Tongue (tissue), 2 donors: ENCODE measurements around the gene AMOTL2. TPM values are rescaled to one million over a fixed set of nuclear protein-coding genes. Genes with fewer than 3 reads are reported as not detected.

Experiments
- DNase-seq: peaks from one replicate; pipeline ENCODE4 v3.0.0-alpha.2; 2015
- total RNA-seq: library from RNA; depleted of rRNA; stranded (reverse); fragments of >200 nt; gene quantifications from one replicate; pipeline ENCODE4 v1.2.3, GENCODE V29; 2014

Gene AMOTL2
- total RNA-seq, 1 donor from 2014 or later, result 77.2 TPM

DNA sequence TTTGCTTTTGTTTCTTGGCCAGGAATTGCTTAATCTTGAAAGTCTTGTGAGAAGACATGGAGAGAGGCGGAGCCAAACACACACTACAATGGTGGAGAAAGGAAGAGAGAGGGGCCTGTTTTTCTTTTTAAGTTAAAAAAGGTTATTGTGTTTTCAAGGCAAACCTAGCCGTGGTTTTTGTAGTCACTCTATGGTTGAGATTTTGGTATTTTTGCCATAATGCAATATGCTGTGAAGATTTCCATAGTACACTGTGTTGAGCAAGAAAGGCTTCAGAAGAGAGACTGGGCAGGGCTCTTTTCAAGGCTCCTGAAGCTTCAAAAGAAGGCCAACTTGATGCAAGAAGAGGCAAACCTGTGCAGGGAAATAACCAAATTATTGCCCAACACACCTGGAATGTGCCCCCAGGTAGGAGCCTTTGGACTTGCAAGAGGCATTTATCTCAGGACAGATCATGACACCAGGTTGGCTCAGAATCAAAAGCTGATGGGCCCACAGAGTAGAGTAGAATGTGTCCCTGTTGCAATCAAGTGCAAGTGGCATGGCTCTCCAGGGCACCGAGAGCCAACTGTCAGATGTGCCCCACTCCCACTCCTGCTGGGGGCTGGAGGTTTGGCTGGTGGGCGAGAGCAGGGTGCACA, 22.1 kb downstream of the AMOTL2 start:
- DNase-seq, result no peak

DNA sequence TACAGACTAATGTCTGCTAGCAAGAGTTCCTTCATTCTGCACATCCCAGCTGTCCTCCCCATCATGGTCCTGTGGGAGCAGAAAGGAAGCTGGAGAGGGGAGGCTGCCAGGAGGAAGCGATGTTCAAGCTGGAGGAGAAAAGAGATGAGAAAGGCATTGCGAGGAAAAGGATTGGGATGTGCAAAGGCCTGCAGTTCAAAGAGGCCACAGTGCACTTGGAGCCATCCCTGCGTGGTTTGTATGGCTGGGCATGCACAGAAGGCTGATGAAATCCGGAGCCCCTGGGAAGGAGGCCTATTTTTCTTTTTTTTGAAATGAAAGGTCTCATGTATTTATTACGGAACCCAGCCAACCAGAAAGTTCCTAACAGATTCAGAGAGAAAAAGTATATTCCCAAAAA, 22.8 kb downstream of the AMOTL2 start:
- DNase-seq, result no peak

DNA sequence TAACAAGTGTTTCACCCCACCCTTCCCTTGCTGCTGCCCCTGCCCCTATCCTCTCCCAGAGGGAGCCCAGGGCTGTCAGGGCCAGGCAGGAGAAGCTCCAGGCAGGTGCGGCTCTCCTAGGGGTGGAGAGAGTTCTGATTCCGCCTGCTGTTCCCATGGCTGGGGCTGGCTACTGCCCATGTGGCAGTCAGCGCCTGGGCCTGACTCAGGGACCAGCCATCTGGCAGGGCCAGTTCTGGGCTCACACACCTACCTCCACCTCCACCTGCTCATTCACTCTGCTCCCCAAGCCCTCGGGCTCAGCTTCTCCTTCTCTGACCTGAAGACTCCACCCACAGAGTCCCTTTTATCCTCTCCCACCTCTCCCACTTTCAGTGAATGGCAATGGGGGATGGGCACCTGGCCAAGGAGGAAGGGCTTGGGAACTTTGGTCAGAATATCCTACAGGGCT, 23.4 kb downstream of the AMOTL2 start:
- no peak for DNase-seq

DNA sequence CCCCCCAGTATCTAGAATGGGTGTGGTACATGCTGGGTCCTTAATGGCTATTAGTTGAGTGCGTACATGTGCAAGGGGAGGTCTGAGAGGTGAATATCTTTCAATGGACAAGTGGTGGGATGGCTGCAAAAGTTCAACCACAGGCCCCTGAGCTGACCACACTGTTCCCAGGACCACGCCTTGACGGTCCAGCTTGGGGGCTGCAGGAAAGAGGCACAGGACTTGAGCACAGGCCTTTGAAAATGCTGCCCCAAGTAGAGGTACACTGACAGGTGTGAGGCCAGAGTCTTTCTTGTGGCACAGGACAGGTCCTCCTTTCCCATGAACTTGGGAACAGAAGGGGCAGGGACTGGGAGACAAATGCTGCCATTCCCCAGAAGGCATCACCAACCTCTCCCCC, 24.0 kb downstream of the AMOTL2 start:
- DNase-seq, result no peak

DNA sequence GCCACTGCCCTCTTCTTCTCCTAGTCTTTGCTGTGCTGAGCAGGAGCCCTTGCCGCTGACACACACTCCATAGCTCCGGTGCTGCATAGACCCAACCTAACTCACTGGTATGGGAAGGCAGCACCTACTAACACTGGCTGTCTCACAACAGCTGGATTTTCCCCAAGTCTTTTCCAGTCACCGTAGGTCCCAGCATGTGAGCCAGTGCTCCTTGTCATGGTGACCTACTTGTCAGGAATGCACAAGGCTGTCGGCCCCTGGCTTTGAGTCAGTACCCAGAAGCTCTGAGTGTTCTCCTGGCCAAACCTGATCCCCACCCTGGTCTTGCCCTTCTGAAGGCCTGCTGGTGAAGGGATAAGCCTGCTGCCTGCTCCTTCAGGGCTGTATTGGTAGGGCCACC, 25.7 kb downstream of the AMOTL2 start:
- DNase-seq, result no peak

DNA sequence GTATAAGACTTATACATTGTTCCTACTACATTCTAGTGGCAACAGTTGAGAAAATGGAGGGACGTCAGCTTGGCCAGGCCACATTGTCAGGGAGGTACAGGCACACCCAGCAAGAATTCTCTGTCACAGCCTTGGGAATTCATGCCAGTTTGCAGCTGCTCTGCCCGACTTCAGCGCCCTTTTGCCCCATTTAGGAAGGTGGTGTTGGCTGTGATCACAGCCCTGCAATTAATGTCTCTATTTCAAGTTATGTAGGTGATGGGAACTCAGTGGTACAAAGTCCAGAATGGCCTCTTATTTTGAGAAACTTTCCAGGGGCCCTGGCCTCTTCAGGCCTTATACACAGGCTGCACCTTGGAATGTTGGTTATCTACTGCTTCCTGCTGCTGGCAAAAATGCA, 26.7 kb downstream of the AMOTL2 start:
- DNase-seq, result no peak

DNA sequence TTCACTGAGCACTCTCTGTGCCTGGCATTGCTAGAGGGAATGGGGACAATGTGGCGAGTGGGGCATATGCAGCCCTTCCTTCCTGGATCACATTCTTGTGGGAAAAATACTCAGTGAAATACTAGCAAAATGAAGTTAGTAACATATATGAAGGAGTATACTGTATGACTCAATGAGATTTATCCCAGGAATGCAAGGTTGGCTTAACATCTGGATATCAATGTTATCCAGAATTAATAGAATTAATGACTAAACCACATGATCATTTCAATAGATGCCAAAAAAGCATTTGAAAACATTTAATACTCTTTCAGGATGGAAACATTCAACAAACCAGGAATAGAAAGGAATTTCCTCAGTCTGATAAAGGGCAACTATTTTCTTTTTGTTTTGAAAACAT, 27.5 kb downstream of the AMOTL2 start:
- no peak for DNase-seq

DNA sequence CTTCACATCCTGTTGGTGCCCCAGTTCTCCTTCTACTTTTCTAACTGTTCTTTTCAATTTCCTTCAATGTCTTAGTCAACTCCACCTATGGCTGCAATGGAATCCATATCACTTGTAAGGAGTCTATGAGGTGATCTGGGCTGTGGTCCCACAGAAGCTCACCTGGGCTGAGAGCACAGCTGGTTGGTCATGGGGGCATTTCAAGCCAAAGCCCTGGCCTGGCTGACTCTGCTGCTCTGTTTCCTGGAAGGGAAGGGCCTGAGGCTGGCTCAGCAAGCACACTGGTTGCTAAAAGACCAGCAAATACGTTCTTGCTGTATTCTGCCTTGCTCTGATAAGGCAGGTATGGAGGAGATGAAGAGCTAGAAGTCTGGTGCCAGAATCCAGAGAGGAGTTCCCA, 29.0 kb downstream of the AMOTL2 start:
- DNase-seq, result no peak

DNA sequence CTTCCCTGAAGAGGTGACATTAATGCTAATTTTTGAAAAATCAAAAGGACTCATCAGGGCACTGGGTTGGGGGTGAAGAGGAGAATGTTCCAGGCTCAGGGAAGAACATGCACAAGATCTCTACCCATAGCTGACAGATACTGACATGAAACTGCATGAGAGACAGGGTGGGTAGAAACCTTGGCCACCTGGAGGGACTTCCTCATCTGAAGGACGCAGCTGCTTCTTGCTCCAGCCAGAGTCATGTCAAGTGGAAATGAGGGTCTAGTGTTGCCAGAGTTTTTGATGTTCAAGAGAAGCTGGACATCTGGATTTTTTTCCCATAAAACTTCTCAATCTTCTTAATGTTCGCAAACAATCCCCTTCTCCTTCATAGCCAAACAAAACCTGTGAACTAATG, 29.7 kb downstream of the AMOTL2 start:
- DNase-seq, result no peak

DNA sequence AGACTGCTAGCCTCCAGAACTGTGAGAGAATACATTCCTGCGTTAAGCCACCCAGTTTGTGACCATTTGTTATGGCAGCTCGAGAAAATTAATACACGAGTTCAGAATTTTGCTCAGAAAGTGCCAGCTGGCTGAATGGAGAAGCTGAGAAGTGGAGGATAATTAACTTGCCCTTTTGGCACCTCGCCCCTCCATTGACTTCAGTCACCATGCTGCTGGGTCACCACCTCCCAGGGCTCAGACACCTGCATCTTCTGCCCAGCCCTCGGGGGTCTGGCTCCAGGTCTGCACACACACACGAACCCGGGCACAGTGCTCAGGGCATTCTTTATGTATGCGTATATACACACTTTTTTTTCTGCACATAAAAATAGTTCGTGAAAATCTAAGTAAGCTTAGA, 32.0 kb downstream of the AMOTL2 start:
- no peak for DNase-seq

DNA sequence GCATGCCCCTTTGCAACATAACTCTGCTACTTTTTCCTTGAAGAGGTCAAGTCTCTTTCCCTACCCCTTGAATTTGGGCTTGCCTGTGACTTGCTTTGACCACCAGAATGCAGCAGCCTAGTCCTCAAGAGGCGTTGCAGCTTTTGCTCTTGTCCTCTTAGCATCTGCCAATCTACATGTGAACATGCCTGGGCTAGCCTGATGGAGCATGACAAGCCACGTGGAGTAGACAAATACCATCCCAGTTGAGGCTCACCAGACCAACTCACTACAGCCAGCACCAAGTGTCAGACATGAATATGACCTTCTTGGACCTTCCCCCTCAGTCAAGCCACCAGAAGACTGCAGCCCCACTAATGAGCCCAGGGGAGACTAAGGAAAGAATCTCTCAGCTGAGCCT, 32.9 kb downstream of the AMOTL2 start:
- no peak for DNase-seq

DNA sequence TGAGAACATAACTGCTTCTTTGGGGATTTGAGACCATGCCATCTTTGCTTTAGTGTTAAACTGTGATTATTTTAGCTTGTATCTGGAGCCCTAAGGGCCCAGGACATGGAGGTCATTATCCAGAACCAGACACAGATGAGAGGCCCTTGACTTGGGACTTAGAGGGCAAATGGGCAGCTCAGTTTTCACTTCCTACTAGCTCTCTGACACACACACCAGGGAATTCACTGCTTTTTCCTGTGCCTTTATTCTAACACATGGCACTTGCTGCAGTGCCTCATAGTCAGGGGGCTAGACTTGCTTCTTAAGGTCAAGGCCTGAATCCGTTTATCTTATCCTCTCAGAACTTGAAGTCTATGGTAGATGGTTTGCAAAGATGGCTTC, 33.3 kb downstream of the AMOTL2 start:
- no peak for DNase-seq

DNA sequence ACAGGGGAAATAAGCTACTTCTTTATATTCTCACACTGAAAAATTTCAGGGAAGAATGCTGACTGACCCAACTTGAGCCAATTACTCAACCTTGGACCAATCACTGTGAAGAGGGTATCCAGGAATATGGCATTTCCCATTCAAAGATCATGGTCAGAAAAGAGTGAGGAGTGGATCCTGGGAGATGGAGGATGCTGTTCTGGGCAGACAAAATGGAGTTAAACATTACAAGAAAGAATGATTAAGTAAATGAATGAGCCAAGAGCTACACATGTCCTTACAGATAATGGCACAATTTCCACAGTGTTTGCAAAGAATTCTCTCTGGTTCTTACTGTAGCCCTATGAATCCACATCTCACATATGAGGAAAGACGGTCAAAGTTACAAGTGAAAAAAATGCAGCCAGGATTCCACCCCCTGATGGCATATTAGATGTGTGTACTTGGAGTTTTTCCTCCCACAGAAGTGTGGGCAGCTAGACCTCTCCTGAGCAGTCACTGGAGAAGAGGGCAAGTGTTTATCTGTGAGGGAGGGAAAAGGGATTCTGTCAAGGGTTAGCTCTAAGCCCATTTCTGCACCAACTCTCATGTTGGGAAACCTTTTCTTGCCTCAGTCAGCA, 33.8 kb downstream of the AMOTL2 start:
- DNase-seq, result no peak

DNA sequence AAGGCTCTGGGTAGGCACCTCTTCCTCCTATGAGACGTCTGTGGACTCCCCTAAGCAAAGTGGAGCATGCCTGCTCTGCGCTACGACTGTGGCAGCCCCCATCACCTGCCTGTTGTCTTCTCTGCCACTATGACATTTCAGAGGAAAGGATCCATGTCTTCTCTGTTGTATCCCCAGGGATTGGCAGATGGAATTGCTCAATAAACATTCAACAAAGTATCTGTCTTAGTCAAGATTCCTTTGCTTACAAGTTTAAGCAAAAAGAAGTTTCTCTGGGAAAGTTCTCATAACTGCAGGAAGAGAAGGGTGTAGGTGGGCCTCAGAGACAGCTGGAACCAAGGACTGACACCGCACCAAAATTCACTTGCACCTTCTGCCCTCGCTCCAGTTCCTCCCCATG, 34.3 kb downstream of the AMOTL2 start:
- DNase-seq, result no peak

DNA sequence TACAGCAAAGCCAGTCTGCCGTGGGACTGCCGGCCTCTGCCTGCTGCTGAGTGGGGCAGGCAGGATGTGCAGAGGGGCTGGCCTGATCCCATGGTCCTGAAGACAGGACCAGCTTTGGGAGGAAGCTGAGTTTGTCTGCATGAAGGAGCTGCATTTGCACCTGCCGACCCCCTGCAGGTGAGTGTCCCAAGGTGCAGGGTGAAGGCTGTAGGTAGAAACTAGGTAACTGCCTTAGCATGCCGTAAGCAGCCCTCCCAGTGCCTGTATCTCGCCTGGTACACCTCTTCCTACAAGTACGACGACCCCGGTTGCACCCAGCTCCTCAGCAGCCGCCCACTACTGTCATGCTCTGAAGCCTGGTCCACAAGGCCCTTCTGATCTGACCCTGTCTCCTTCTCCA, 34.9 kb downstream of the AMOTL2 start:
- DNase-seq, result no peak

DNA sequence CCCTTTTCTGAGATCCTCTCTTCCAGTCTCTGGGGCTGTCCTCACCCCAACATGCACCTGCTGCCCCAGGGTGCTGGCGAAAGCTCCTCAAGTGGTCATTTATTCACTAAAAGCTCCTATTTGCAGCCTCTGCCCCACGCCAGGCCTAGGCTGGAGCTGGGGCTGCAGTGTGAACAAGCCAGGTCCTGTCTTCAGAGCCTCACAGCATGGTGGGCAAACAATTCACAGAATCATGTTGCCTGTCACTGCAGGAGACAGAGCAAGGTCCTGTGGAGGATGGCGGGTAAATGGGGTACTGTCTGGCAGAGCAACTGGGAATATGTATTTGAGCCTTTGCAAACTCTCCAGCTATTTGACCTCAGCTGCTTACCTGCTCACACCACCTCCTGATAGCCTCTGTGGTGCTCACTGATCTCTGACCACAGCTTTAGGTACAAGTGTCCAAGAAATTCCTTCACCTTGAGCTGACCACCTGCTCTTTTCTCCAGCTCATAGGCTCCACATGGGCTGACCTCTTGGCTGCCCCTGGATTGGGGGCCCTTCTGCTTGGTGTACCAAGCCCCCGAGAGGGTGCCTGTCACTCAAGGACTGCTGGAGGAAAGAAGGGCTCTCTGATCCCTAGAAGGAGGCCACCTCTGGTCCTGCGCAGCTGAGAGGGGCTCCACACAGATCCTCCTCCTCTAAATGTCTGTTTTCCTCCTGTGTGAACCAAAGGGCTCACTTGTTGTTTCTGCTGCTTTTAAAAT, 35.6 kb downstream of the AMOTL2 start:
- no peak for DNase-seq

DNA sequence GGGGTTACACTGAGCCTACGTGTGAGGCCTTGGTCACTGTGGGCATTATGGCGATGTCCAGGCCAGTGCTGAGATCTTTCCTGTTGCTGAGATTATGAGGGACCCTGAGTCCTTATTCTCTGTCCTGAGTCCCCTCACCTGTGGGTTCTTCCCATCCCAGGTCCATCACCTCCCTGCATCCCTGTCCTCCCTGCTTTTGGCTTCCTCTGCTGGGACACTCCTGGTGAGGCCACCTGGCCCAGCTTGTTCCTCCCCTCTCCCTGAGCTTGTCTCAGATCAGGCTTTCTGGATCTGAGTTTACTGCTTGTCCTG, 36.1 kb downstream of the AMOTL2 start:
- no peak for DNase-seq

DNA sequence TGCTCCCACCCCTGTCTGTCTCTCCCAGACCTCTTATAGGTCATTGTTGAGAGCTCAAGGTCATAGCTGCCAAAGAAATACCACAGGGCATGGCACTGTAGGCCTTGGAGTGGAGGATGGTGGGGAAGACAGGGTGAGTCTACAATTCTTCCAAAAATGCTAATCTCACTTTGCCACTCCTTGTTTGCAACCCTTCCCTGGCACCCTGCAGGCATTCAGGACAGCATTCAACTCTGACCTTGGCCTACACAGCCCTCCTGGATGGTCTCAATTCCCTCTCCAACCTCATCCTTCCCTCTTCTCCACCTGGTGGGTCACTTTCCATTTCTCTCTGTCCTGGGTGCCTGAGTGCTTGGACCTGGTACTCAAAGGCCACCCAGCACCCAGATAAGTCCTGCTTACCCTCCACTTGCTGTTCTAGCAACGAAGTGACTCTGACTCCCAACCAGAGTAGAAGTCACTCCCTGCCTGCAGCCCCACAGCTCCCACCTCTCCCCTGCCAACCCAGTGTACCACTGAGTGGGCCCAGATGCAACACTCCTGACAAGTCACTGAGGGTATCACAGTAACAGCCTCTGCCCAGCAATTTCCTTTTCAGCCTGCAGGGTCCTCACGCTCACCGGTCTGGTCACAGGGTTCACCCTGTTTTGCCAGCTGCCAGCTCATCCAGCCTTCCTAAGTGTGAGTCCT, 36.6 kb downstream of the AMOTL2 start:
- DNase-seq, result no peak

DNA sequence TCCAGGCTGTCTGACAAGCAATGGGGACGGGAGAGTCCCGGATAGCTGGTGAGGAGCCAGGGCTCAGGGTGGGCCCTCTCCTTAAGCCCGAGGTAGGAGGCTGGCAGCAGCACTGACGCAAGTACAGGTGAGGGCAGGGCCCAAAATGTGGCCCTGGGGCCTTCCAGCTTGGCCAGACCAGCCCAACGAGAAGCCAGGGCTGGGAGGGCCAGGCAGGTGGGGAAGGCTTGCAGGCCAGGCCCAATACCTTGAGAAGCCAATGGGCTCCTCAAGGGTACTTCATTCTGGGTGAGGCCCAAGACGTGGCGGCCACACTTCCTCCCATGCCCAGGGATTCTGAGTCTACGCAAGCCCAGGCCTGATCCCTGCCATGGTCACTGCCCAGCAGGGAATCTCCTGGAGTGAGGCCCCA, 37.2 kb downstream of the AMOTL2 start:
- no peak for DNase-seq

DNA sequence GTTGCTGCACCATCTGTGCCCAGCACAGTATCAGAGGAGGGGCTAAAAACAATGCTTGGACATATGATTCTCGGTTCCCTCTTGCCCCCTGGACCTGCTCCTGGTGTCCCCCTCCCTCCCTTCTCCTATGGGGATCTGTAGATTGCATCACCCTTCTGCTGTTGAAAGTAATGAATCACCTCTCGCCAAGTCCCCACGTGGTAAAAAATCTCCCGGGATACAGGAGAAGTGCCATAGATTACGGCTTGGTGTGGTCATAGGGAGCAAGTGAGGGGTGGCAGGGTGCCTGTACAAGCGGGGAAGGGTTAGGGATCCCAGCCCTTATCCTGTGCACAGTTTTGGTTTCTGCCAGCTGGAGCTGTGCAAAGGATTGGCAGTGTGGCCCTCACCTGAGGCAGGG, 37.7 kb downstream of the AMOTL2 start:
- DNase-seq, result no peak

DNA sequence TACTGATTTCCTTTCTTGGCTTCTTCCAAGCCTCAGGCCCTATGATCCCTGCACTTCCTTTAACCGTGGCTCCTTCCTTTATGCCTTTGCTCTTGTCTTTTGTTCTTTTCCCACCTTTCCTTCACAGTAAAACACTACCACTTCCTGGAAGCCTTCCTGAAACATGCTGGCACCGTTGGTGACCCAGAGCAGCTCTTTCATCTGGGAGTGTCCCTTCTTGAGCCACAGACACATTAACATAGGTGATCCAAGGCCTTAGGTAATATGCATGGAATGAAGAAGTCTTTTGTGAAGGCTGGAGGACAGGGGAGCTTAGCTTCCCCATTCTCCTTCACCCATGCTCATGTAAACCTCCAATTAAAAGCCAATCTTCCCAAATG, 39.4 kb downstream of the AMOTL2 start:
- DNase-seq, result no peak

DNA sequence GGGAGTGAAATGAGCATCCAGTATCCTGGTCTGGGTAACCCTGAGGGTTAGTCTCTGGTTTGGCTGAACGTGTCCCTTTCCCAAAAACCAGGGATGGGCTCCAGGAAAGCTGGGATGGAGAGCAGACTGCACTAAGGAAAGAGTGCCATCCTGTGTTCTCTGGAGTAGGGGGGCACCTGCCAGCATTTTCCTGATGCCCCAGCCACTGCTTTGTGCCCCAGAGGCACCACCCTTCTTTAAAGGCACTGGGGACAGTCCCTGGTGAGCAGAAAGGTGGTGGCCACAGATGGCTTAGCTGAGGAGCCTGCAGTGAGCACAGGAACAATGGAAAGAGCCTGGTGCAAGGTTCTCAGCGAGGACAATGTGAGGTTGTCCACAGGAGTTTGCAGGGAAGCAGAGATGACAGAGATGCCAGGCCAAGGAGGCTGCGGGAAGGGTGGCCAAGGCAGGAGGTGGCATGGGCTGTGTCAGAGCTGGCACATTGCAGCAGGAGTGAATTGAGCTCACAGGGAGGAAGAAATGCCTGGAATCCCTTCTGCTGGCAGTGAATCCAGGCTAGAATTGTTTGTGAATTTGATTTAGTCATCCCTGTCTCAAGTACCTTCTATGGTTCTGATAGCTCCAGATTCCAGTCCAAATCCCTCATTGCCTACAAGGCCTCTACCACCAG, 39.9 kb downstream of the AMOTL2 start:
- DNase-seq, result no peak
